GM21528 (cell line): Measurements from ENCODE around the gene SVOPL.

Experiments
- ATAC-seq: cut with Tn5 transposase; IDR thresholded peaks from one replicate; pipeline ENCODE4 v1.9.1; 2021; ENCODE audit warnings: mild to moderate bottlenecking, moderate library complexity; ENCODE audit not compliant: unreplicated experiment, low FRiP score

SVOPL gene

DNA sequence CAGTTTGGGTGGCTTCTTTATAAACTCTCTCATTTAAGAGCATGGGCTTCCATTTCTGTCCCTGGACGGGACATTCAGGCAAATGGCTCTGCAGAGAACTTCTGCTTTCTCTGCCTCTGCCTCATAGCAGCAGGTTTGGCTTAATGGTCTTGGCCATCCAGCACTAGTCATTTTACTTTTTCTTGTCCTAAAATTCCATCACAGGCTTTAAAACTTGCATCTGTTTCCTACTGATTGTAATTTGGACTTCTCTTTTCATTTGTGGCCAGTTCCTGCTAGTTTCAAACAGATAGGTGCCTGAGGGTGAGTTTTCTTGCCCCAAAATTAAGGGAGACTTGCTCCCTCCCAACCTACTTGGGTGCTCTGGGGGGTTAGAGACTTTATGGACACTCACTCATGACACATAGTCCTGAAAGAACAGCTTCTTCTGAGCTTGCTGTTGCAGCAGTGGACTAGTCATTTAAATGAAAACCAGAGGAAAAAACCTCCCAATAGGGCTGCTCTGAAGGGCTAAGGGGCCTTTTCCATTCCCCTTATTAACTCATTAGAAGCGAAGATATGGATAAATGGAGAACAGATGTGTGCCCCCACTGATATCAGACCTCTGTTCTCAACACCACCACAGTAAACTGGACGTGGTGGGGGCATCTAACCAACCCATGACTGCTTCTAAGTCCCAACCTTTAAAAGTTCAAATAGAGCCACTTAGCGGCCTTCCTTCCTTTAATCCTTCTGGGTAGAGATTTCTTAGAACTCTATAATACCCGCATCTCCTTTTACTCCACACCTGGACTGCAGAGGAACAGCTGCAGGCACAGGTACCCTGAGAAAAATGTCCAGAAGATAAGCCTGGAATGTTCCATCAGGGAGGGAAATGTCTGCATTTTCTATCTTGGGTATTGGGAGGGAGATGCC is 38.8 kb downstream of the SVOPL start:
- ATAC-seq, result no peak

DNA sequence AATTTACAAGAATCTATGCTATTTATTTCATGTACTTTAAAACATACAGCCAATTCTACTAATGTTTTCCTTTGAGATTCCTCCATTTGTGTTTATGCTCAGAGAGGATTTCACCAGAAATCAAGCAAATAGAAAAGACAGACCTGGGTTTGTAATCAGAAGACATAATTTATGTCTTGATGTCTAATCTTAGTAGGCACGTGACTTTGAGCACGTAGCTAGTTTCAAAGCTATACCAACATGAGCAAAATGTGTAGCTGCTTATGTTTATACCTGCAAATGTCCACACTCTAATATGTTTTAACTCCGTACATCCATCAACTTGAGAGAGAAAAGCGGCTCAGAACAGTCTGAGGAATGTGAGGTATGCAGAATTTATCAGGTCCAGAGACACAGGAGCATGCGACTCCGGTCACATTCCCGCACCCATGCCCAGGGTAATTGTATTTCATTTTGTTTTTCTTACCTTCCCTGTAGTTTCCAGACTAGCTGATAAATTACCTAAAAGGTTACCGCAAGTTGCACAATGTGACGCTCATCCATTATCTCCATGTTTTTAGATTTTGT is 40.0 kb downstream of the SVOPL start:
- ATAC-seq, result no peak

DNA sequence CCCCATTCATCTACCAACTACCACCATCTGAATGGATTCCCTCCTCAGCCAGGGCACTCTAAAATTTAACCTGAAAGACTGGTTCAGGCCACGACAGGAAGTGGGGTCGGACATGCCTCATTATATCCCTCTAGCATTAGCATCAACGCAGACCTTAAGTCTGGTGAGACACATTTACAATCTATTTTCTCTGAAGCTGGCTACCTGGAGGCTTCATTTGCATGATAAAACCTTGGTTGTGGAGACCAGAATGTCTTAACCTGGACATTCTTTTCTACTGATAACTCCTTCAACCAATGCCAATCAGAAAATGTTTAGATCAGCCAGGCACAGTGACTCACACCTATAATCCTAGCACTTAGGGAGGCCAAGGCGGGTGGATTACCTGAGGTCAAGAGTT is 42.3 kb downstream of the SVOPL start:
- no peak for ATAC-seq

DNA sequence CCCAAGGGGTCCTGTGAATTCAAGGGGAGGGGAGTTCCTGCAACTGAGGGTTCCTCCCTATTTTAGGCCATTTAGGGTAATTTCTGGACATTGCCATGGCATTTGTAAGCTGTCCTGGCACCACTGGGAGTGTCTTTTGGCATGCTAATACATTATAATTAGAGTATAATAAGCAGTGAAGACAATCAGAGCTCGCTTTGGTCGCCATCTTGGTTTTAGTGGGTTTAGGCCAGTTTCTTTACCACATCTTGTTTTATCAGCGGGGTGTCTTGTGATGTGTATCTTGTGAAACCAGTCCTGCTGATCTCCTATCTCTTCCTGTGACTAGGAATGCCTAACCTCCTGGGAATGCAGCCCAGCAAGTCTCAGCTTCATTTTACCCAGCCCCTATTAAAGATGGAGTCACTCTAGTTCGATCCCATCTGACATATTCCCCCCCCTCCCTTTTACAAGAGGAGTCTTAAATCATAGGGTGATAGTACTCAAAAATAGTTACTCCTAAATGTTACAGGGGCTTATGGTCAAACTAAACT is 43.2 kb downstream of the SVOPL start:
- ATAC-seq, result no peak

DNA sequence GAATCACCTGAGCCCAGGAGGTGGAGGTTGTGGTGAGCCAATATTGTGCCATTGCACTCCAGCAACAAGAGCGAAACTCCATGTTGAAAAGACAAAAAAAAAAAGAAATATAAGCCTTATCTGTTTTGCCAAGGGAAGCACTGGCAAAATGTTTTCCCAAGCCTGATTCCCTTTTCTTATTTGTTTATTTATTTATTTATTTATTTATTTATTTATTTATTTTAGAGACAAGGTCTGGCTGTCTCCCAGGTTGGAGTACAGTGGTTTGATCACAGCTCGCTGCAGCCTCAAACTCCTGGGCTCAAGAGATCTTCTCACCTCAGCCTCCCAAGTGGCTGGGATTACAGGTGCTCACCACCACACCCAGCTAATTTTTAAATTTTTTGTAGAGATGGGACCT is 44.2 kb downstream of the SVOPL start:
- no peak for ATAC-seq

DNA sequence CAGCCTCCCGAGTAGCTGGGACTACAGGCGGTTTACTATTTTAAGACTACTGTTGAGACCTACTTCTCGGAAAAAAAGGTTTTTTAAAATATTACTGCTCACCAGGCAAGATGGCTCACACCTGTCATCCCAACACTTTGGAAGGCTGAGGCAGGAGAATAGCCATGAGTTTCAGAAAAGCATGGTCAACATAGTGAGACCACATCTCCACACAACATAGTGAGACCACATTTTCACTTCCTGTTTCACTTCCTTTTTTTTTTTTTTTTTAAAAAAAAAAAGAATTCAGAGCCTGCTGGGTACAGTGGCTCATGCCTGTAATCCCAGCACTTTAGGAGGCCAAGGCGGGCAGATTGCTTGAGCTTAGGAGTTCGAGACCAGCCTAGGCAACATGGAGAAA is 46.5 kb downstream of the SVOPL start:
- no peak for ATAC-seq

DNA sequence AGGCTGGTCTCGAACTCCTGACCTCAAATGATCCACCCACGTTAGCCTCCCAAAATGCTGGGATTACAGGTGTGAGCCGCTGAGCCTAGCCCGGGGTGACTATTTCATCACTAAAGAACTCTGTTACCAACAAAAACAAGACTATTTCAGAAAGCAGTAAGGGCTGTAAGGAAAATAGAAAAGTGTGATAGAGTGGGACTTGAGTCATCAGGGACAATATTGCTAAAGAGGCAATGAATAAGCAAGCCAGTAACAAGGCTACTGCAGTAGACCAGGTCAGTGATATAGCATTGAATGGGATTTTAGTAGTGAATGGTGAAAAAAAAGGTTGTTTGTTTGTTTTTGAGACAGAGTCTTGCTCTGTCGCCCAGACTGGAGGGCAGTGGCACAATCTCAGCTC is 51.7 kb downstream of the SVOPL start:
- no peak for ATAC-seq

DNA sequence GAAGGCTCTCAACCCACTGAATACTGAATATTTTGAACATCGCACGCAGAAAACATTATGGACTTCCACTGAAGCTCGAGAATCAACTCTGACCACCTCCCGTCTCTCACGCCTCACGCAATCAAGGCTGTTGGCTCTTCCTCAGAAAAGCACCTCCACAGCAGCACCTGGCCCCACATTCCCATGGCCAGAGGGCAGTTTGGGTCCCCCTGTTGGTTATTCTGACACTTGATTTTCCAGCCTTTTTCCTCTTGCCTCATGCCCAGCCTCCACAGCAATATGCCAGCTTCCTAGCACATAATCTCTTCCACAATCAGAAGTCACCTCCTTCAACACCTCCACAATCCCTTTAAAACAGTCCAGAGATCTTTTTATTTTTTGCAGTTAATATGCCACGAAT is 55.9 kb downstream of the SVOPL start:
- ATAC-seq, result no peak

DNA sequence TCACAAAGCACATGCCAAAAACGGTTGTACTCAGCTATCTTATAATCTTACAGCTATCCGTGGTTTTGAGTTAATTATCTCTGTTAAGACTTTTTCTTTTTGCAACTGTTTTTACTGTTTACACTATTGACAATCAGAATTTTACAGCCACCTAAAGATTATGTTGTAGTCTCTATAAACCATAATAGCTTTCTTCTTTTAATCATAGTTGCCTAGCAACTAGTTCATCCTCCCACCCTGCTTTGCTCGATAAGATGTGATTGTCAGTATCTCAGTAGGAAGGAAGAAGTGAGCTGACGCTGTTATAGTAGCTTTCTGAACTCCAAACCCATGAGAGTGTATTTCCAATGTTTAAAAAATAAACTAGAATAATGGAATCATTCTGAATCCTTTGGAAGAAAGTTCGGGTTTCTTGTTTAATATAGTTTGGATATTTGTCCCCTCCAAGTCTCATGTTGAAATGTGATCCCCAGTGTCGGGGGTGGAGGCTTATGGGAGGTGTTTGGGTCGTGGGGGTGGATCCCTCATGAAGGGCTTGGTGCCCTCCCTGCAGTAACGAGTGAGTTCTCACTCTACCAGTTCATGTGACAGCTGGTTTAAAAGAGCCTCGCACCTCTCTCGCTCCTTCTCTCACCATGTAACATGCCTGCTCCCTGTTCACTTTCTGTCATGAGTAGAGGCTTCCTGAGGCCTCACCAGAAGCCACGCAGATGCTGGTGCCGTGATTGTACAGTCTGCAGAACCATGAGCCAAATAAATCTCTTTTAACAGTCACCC is 68.1 kb downstream of the SVOPL start:
- ATAC-seq, result no peak

DNA sequence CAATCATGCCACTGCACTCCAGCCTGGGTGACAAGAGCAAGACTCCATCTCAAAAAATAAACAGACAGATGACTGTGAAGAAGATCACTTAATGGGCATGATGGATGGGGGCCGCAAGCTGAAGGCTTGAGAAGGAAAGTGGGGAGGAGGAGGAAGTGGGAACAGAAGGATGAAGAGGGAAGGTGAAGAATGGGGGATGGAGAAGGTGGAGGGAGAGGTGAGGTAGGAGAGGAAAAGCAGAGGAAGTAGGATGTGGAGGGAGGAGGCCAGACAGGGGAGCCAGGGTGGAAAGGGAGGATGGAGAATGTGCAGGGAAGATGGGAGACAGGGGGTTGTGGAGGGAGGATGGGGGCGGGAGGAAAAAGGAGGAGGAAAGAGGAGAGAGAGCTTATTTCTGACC is 68.8 kb downstream of the SVOPL start:
- no peak for ATAC-seq

DNA sequence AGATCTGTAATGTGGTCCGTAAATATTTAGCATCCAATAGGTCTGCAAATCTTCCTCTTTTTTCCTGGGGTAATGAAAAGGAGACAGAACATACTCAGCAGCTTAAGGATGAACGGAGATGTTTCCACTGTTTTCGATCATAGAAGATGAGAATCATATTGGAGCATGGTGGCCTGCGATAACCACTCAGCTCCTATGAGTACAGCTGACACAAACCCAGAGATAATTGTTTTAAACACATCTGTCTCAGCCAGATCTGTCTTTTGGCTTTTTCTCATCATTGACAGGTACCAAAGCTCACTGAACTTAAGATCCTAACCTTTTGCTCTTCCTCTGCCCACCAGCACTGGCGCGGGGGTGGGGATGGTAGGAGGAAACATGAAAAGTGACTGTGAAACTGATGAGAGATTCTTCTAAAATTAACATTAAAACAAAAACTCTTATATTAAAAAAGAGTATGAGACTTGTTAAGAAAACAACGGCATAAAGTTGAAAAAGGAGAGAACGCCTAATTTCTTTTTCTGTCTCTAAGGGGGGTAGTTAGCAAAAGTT is 71.0 kb downstream of the SVOPL start:
- ATAC-seq, result no peak

DNA sequence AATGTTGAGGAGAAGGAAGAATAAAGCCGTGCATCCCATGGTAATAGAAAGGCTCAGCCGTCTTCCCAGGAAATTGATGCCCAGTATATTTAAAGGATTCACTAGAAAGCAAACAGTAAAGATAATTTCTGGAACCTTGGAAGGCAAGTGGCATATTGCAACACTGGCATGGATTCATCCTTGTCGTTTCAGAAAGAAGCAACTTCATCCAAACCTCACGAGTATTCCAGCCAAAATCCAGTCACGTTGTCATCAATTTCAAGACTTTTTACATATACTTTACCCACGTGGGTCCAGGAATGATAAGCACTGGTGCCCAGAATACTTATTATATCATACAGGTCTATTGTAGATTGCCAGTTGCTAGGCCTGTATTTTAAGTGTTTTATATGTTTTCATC is 73.8 kb downstream of the SVOPL start:
- no peak for ATAC-seq

DNA sequence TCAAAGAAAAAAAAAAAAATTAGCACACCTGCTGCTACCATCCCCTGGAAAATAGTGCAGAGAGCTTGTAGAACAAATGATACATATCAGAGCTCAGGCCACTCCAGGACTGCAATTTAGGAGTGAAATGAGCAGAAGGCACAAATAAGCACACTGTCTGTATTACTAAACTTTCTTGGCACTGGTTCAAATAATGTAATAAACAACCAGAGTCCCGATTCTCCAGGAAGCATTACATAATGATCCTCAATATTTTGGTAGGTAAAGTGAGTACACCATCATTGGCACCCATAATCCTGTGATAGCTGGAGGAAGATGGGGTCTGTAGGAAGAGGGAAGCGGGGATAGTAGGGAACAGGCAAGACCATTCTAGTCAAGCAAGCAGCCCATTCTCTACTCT is 74.3 kb downstream of the SVOPL start:
- no peak for ATAC-seq

DNA sequence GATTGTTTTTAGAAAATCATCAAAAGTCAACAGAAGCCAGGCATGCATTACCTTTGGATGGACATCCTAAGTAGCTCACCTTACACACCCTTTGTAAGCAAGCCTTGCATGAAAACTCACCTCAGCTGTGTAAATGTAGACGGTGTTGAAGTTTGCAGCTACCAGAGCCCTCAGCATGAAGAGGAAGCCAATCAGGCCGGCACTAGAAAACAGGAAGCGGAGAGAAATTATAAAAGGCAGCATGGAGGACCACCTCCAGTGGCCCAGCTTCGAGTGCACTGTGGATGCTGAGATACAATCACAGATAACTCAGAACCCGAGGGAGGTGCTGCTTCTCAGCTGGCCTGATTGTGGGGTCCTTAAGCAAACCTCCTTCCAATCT is 75.3 kb downstream of the SVOPL start:
- ATAC-seq, result no peak

DNA sequence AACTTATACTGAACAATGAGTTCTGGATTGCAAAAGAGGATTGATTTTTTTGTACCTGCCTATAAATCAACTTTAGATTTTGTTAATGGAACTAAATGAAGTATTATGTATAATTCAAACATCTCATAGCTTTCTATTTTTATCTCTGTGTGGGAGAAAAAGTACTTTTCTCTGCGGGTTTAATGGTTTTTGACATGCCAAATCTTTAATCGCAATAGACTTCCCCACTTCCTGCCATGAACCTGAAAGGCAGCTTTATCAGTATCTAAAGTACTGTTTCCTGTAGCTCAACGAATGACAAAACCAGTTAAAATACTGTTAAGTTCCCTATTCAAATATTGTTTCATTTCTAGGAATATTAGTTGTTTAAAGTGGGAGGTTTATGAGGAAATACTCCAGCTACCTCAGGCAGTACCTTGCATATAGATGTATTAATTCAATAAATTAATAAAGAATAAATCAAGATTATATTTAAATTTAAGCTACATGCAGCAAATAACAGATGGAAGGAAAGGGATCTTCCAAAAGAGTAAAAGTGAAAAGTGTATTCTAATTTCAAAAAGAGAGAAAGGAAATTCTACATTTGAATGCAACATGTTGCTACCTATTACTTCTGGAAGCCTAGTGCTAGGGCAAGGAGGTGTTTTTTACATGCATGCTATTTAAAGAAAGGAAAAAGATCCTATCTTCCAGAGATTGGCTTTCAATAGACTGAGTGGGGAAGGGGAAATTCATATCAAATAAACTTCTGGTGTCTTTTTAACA is 75.9 kb downstream of the SVOPL start:
- ATAC-seq, result no peak

DNA sequence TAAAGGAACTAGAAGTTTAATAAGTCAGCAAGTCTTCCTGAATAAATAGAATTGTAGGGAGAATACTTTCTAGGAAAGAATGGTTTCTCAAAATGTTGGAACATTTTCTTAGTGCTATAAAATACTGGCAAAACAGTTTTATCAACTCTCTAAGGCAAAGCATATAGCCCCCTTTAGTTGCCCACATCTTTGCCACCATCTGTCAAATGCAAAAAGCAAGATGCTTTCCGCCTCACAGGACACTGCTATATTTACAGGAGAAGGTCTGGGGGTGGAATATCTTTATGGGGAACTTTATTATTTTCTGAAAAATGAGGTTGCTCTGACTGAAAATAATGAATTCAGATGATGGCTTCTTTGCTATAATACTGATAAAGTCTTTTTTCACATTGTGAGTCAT is 78.3 kb downstream of the SVOPL start:
- ATAC-seq, result no peak

DNA sequence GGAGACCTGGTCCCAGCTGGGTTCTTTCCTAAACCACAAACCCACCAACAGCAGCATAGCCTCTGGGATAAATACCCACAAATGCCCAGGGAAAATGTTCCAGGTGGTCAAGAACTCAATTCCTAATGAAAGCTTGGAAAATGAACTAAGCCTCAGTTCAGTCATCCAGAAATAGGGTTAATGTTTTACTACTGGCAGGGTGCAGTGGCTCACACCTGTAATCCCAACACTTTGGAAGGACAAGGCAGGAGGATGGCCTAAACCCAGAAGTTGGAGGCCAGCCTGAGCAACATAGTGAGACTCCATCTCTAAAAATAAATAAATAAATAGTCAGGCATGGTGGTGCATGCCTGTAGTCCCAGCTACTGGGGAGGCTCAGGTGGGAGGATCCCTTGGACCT is 82.2 kb downstream of the SVOPL start:
- no peak for ATAC-seq

DNA sequence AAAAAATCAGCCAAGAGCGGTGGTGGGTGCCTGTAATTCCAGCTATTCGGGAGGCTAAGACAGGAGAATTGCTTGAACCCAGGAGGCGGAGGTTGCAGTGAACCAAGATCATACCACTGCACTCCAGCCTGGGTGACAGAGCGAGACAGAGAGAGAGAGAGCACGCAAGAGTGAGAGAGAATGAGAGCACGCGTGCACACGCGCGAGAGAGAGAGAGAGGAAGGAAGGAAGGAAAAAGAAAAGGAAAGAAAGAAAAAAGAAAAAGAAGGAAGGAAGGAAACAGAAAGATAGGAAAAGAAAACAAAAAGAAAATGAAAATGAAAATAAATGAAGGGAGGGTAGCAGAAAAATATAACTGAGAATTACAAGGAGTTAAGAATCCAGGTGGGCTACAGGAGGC is 82.7 kb downstream of the SVOPL start:
- no peak for ATAC-seq

DNA sequence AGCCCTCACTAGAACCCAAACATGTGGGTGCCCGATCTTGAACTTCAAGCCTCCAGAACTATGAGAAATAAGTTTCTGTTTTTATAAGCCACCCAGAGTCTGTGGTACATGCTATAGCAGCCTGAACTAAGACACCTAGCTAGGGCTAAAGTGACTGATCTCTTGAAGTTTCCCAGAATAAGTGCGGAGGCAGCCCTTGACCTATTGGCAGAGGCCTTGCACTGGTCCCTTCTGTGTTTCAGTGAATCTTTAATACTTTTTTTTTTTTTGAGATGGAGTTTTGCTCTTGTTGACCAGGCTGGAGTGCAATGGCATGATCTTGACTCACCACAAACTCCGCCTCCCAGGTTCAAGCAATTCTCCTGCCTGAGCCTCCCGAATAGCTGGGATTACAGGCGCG is 85.1 kb downstream of the SVOPL start:
- no peak for ATAC-seq

DNA sequence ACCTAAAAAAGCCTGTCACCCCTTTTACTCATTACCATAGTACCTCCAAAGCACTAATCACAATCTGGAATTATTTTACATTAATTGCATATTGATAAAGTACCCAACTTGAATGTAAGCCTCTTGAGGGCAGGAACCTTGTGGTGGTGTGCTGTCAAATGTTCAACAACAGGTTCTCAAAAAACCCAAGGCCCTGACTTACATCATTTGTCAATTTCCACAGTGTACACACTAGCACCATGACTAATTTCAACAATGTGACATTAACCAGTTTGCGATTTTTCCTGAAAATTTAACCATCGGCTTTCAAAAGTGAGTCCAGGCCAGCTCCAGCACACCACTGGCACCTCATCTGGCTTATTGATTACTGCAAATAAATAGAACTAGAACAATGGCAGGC is 87.5 kb downstream of the SVOPL start:
- no peak for ATAC-seq
